ENCODE data around the gene CHAF1A. TPM values are rescaled to one million over a fixed set of nuclear protein-coding genes. Genes with fewer than 3 reads are reported as not detected.

The CHAF1A gene
- total RNA-seq (2014; rRNA removed; shearing (Covaris generic)) = 39.7 and 55.8 TPM in 2 replicates

GRCh38 chr19:4402171-4403004 is at the start of gene CHAF1A:
CHAF1A (plus strand) TSS chr19:4402640; CDS start chr19:4402763, 123 bp downstream.
- peak; percentile 100 for DNase-seq (ENCODE audit: low read depth)

GRCh38 chr19:4352701-4353121 is 49.7 kb upstream of the CHAF1A start:
- peak; percentile 68 for DNase-seq (ENCODE audit: low read depth)

- no peak for DNase-seq (ENCODE audit: low read depth)
Observed at GRCh38 chr19:4354282-4354681, 48.2 kb upstream of the CHAF1A start.

DNA sequence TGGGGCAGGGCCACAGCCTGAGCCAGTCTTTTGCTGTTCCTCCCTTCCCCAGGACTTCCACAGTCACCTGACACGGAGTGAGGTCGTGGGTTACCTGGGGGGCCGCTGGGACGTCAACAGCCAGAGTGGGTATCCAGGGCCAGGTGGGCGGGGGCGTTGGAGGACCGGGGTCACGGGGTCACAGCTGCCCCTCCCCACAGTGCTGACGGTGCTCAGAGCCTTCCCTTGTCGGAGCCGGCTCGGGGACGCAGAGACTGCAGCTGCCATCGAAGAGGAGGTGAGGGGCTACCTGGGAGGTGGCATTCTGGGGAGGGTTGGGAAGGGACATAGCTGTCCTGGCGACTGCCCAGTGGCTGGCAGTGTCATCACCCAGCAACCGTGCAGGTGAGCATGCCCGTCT is 47.5 kb upstream of the CHAF1A start:
- DNase-seq (ENCODE audit: low read depth) = no peak

GRCh38 chr19:4357095-4357797 is 45.2 kb upstream of the CHAF1A start:
- no peak for DNase-seq (ENCODE audit: low read depth)

DNA sequence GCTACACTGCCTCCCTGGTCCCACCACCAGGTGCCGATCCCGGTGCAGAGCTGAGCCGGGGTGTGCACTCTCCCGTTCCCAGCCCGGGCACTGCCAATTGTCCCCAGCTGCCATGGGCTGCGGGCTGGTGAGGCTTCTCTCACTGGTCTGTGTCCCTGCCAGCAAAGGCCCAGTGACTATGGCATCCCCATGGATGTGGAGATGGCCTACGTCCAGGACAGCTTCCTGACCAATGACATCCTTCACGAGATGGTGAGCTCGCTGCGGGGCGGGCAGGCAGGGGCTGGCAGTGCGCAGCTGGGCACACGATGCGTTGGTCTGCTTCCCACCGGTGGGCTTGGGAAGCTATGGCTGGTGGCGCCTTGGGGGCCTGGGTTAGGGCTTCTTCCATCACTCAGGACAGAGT is 44.5 kb upstream of the CHAF1A start:
- DNase-seq (ENCODE audit: low read depth) = no peak

DNA sequence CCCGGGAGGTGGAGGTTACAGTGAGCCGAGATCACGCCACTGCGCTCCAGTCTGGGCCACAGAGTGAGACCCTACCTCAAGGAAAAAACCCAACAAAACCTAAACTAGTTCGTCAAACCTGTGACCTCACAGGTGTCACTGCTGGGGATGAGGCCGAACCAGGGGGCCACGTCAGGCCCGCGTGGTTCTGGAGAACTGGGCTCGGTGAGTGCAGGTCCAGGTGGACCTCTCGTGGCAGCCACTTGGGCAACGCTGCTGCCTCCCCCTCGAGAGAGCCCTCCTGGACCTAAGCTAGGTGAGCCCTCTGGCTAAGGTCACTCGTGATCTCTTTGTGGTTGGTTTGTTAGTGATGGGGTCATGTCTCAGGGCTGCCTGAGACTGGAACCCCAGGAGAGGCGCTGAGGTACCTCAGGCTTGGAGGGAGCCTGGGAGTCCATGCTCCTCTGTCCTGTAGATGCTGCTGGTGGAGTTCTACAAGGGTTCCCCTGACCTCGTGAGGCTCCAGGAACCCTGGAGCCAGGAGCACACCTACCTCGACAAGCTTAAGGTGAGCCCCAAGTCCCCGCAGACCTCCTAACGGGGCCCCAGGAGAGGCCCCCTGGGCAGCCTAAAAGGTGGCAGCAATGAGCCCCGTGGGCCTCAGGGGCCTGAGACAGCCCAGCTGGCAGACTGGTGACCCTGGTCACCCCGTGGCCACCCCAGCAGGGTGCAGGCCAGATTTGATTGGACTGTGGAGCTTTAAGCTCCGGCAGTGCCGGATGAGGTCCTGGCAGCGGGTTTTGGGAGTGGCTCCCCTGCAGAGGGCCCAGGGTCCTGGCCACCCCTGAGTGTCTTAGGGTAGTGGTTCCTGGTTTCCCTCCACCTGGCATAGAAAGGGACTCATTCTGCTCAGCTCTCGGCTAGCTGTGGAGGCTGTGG is 43.5 kb upstream of the CHAF1A start:
- no peak for DNase-seq (ENCODE audit: low read depth)

DNA sequence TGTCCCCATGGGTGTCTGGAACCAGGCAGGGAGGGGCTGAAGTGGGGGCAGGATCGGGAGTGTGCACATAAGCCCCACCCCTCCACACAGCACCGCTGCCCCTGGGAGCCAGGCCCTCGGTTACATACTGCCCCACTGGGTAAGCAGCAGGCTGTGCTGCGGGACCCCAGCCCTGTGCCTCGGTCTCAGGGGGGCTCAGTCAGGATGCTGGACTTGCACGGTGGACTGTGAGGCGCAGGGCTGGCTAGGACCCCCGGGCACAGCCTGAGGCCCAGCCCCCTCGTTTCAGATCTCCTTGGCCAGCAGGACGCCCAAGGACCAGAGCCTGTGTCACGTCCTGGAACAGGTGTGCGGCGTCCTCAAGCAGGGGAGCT is 42.8 kb upstream of the CHAF1A start:
- DNase-seq (ENCODE audit: low read depth) = no peak

DNA sequence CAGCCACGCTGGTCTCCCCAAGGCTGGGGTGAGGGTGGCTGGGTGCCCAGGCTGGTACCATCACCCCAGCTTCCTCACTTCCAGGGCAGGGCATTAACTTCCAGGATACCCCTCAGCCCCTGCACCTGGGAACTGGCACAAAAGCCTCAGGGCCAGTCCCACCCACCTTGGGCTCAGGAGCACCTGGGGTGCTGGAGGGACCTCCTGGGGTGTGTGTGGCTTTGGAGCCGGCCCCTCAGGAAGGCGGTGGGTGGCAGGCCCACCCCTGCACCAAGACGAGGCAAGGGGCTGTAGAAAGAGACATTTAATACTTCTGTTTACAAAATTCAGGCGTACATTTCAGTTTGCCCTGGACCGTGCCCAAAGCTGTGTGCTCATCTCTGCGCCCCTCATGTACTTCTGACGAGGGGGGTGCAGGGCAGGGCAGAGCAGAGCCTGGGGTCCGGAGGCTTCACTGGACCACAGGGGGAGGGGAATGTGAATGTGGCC is 42.3 kb upstream of the CHAF1A start:
- DNase-seq (ENCODE audit: low read depth) = no peak

- no peak for DNase-seq (ENCODE audit: low read depth)
Observed at GRCh38 chr19:4360641-4361151, 41.7 kb upstream of the CHAF1A start.

- no peak for DNase-seq (ENCODE audit: low read depth)
Observed at GRCh38 chr19:4361152-4362046, 41.0 kb upstream of the CHAF1A start.

GRCh38 chr19:4362101-4362828 is 40.2 kb upstream of the CHAF1A start:
- DNase-seq (ENCODE audit: low read depth) = no peak

- peak; percentile 49 for DNase-seq (ENCODE audit: low read depth)
Observed at GRCh38 chr19:4362831-4363545, 39.5 kb upstream of the CHAF1A start.

DNA sequence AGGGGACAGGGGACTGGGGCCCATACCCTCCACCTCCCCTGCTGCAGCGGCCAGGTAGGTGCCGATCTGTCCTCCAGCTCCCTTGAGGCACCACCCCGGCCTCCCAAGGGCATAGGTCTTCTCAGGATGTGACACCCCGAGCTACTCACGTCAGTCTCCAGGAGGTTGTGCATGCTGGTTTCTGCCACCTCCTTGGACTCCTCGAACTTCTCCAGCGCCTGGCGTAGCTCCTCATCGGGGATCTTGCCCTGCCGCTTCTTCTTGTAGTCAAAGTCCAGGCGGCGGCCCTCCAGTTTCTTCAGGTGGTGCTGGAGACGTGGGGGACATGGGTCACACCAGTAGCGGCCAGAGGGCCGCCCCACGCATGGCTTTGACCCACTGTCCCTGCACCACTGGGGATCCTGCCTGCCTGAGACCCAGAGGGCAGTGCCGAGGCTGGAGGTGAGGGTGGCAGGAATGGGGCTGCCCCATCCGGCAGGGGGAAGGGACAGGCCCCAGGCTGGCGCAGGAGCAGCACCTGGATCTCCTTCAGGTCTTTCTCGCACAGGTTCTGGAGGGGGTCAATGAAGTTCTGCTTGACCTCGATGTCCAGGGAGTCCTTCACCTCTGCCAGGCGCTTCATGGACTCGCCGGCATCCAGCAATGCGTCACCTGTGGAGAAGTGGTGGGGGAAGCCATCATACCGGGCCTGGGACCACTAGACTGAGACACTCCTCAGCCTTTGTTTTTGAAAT is 38.7 kb upstream of the CHAF1A start:
- no peak for DNase-seq (ENCODE audit: low read depth)

DNA sequence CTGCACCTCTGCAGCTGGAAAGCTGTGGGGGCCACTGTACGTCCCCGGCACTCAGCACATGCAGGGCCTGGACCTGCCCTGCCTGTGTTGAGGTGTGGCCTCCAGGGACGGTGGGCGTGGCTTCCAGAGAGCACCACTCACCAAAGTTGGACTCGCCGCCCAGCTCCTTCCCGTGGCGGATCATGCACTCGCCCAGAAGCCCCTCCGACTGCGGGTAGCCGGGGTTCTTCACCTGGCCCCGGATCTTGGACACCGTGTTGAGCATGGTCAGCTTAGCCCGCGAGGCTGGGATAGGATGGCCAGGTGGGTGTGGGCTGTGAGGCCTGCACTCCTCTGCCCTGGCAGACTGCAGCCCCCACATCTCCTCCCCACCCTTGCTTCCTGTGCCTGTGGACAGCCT is 37.1 kb upstream of the CHAF1A start:
- no peak for DNase-seq (ENCODE audit: low read depth)

- DNase-seq (ENCODE audit: low read depth) = no peak
Observed at GRCh38 chr19:4365791-4366665, 36.4 kb upstream of the CHAF1A start.

DNA sequence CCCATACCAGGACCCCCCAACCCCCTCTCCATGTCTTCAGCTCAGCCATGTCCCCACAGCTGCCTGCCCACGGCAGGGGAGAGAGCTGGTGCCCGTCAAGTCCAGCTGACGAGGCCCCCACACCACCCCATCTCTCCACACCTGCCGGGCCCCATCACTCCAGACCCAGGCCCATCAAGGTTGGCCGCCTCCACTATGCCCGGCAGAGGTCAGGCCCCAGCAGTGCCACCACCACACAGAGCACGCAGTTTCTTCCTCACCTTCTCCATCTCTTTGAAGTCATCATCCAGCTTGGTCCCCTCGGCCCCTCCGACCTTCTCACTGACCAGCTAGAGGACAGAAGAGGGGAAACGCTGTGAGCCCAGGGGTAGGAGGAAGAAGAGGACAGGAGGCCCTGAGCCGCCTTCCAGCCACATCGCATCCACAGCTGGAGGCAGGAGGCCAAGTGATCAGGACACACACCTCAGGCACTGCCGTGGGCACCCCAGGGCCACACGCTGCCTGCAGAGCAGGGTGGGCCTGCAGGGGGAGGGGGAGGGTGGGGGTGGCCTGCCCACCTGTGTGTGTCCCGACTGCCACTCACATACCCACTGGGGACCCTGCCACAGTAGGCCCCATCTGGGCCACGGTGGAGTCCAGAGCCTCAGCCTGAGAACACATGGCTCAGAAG is 35.6 kb upstream of the CHAF1A start:
- DNase-seq (ENCODE audit: low read depth) = no peak
